H1 (cell line): ENCODE measurements around the gene SLC4A1. TPM values are rescaled to one million over a fixed set of nuclear protein-coding genes. Genes with fewer than 3 reads are reported as not detected.

Experiments used
- JUND ChIP-seq: IDR thresholded peaks from 2 replicates; pipeline ENCODE4 v1.6.1; 2011; ENCODE audit warnings: mild to moderate bottlenecking, improper control_type of control experiment, low read length
- MAFK ChIP-seq: IDR thresholded peaks from 2 replicates; pipeline ENCODE4 v1.6.1; 2012; ENCODE audit warnings: low read depth, mild to moderate bottlenecking, improper control_type of control experiment, low read length
- POU5F1 ChIP-seq: IDR thresholded peaks from 2 replicates; pipeline ENCODE4 v1.6.1; 2011; ENCODE audit warnings: low read depth, mild to moderate bottlenecking, low read length, moderate library complexity
- SP1 ChIP-seq: IDR thresholded peaks from 2 replicates; pipeline ENCODE4 v1.6.1; 2011; ENCODE audit warnings: low read depth, low read length
- SP2 ChIP-seq: IDR thresholded peaks from 2 replicates; pipeline ENCODE4 v1.6.1; 2012; ENCODE audit warnings: mild to moderate bottlenecking, low read length, inconsistent platforms
- YY1 ChIP-seq: IDR thresholded peaks from 2 replicates; pipeline ENCODE4 v1.6.1; 2011; ENCODE audit warnings: low read depth, mild to moderate bottlenecking, low read length
- ZNF274 ChIP-seq: IDR thresholded peaks from 2 replicates; pipeline ENCODE4 v1.7.0; 2012; ENCODE audit warnings: low read length, borderline replicate concordance; ENCODE audit errors: extremely low read depth
- polyA plus RNA-seq, 7 experiments: library from polyadenylated mRNA; depleted of rRNA in 3 of 7; stranded (reverse) in 5 of 7; unstranded in 2 of 7; fragments of >200 nt in 5 of 7; fragments of 200-250 nt in 2 of 7; gene quantifications; 1 replicate in 5 of 7; 2 replicates in 1 of 7; 4 replicates in 1 of 7; pipeline versions ENCODE4 v1.2.1 to v1.2.3, GENCODE V29; 2011 to 2013; ENCODE audit warnings: missing spikeins in 2 of 7, mixed read lengths in 2 of 7
- total RNA-seq: library from RNA; stranded (reverse); fragmentation: NEBNext Ultra II Directional; extraction: Animal tissue kit (Norgen Biotek cat#: 25700); gene quantifications from 2 replicates; pipeline ENCODE4 v1.2.1, GENCODE V29; 2021

SLC4A1 gene
- total and polyA plus RNA-seq, 2 of the 8 experiments (the other 6 are each of a cell fraction or from before 2014, with no cell fraction given), result 0.08 TPM; not detected in 1

GRCh38 chr17:44257815-44258760 is 9.8 kb downstream of the SLC4A1 start (continued):
- TF ChIP-seq SP1 (no peak), POU5F1 (no peak), JUND (no peak), SP2 (no peak), ZNF274 (no peak), MAFK (no peak), YY1 (no peak)
